ENCODE results near the gene KATNB1. TPM values are rescaled to one million over a fixed set of nuclear protein-coding genes. Genes with fewer than 3 reads are reported as not detected.
A peak's percentile ranks its signal among the peaks of the same experiment; 100 is the strongest.
"Not testable (repeated sequence)": the region's sequence is repeated elsewhere in the genome, so short reads cannot be mapped to it uniquely, and the experiment has no call there.

Gene KATNB1
- total and polyA plus RNA-seq, 4 donors, result 14.9 to 39.3 (median 20.1) TPM

GRCh38 chr16:57708168-57708567 lies 27.4 kb upstream of the KATNB1 start:
- no peak for ATAC-seq (ENCODE audit: insufficient read depth, low FRiP score)
- H3K27me3 ChIP-seq (ENCODE audit: control insufficient read depth in 3 of 3, insufficient read depth in 3 of 3, low read length in 2 of 3), result peaks cover 0 to 2% (median 0%) of the 10 kb centered on the region in 3 donors
- TF ChIP-seq CTCF (IDR thresholded peaks at IDR 0.05; ENCODE audit: control extremely low read depth, extremely low read depth), result no peak
- WGBS, 2 donors, result 85 to 90% methylated on average over 3 of the region's 3 CpGs
- H3K4me1 ChIP-seq (ENCODE audit: control insufficient read depth in 5 of 5, insufficient read depth in 5 of 5, low read length in 5 of 5), result peaks cover 0 to 13% (median 0%) of the 10 kb centered on the region in 5 donors
- H3K9ac ChIP-seq (ENCODE audit: insufficient read depth in 1 of 2, low read length in 2 of 2), result no peak overlapping the region
- DNase-seq, result no peak
- no peaks in the 10 kb centered on the region for H3K9me3 ChIP-seq (ENCODE audit: control insufficient read depth in 4 of 4, insufficient read depth in 3 of 4, low read length in 3 of 4)
- H3K27ac ChIP-seq (ENCODE audit: low read depth in 1 of 2, low read length in 1 of 2), result no peak overlapping the region
- H3K4me3 ChIP-seq, result no peak overlapping the region
- no peaks in the 10 kb centered on the region for H3K36me3 ChIP-seq (ENCODE audit: control insufficient read depth in 4 of 4, insufficient read depth in 4 of 4, low read length in 4 of 4)

- ATAC-seq (ENCODE audit: insufficient read depth, low FRiP score) (no peak), DNase-seq (peak in 1 of 3 donors; percentile 6)
- no peak overlapping the region for H3K4me3 ChIP-seq
- no peak for TF ChIP-seq CTCF (IDR thresholded peaks at IDR 0.05; ENCODE audit: control extremely low read depth, extremely low read depth)
- no peak overlapping the region for H3K9ac ChIP-seq (ENCODE audit: insufficient read depth in 1 of 2, low read length in 2 of 2)
- no peak overlapping the region for H3K27ac ChIP-seq (ENCODE audit: low read depth in 1 of 2, low read length in 1 of 2)
- no peaks in the 10 kb centered on the region for H3K36me3 ChIP-seq (ENCODE audit: control insufficient read depth in 4 of 4, insufficient read depth in 4 of 4, low read length in 4 of 4)
- no peaks in the 10 kb centered on the region for H3K9me3 ChIP-seq (ENCODE audit: control insufficient read depth in 4 of 4, insufficient read depth in 3 of 4, low read length in 3 of 4)
- 74 to 91% methylated on average over 3 of the region's 3 CpGs for WGBS, 2 donors
- peaks cover 0 to 5% (median 0%) of the 10 kb centered on the region in 3 donors for H3K27me3 ChIP-seq (ENCODE audit: control insufficient read depth in 3 of 3, insufficient read depth in 3 of 3, low read length in 2 of 3)
- peaks cover 0 to 5% (median 0%) of the 10 kb centered on the region in 5 donors for H3K4me1 ChIP-seq (ENCODE audit: control insufficient read depth in 5 of 5, insufficient read depth in 5 of 5, low read length in 5 of 5)
Observed at GRCh38 chr16:57709663-57710062, 25.9 kb upstream of the KATNB1 start.

- DNase-seq, result no peak
- Histone ChIP-seq H3K27me3 (ENCODE audit: control insufficient read depth in 3 of 3, insufficient read depth in 3 of 3, low read length in 2 of 3) (peaks cover 0 to 5% (median 0%) of the 10 kb centered on the region in 3 donors), H3K36me3 (ENCODE audit: control insufficient read depth in 4 of 4, insufficient read depth in 4 of 4, low read length in 4 of 4) (no peaks in the 10 kb centered on the region), H3K4me1 (ENCODE audit: control insufficient read depth in 5 of 5, insufficient read depth in 5 of 5, low read length in 5 of 5) (no peaks in the 10 kb centered on the region), H3K9me3 (ENCODE audit: control insufficient read depth in 4 of 4, insufficient read depth in 3 of 4, low read length in 3 of 4) (no peaks in the 10 kb centered on the region), H3K9ac (ENCODE audit: insufficient read depth in 1 of 2, low read length in 2 of 2) (no peak overlapping the region), H3K4me3 (no peak overlapping the region), H3K27ac (ENCODE audit: low read depth in 1 of 2, low read length in 1 of 2) (no peak overlapping the region)
- 86 to 92% methylated on average over 5 of the region's 5 CpGs for WGBS, 2 donors
- TF ChIP-seq CTCF (IDR thresholded peaks at IDR 0.05; ENCODE audit: control extremely low read depth, extremely low read depth), result no peak
- ATAC-seq (ENCODE audit: insufficient read depth, low FRiP score), result no peak
Observed at GRCh38 chr16:57711346-57711745, 24.2 kb upstream of the KATNB1 start.

- H3K4me3 ChIP-seq, result no peak overlapping the region
- peaks cover 0 to 5% (median 0%) of the 10 kb centered on the region in 3 donors for H3K27me3 ChIP-seq (ENCODE audit: control insufficient read depth in 3 of 3, insufficient read depth in 3 of 3, low read length in 2 of 3)
- 92 to 94% methylated on average over 3 of the region's 3 CpGs for WGBS, 2 donors
- H3K4me1 ChIP-seq (ENCODE audit: control insufficient read depth in 5 of 5, insufficient read depth in 5 of 5, low read length in 5 of 5), result no peaks in the 10 kb centered on the region
- no peak for DNase-seq
- TF ChIP-seq CTCF (IDR thresholded peaks at IDR 0.05; ENCODE audit: control extremely low read depth, extremely low read depth), result no peak
- H3K27ac ChIP-seq (ENCODE audit: low read depth in 1 of 2, low read length in 1 of 2), result no peak overlapping the region
- no peak for ATAC-seq (ENCODE audit: insufficient read depth, low FRiP score)
- no peaks in the 10 kb centered on the region for H3K9me3 ChIP-seq (ENCODE audit: control insufficient read depth in 4 of 4, insufficient read depth in 3 of 4, low read length in 3 of 4)
- H3K9ac ChIP-seq (ENCODE audit: insufficient read depth in 1 of 2, low read length in 2 of 2), result no peak overlapping the region
- no peaks in the 10 kb centered on the region for H3K36me3 ChIP-seq (ENCODE audit: control insufficient read depth in 4 of 4, insufficient read depth in 4 of 4, low read length in 4 of 4)
Observed at GRCh38 chr16:57711993-57712392, 23.6 kb upstream of the KATNB1 start.

GRCh38 chr16:57712569-57712968 lies 23.0 kb upstream of the KATNB1 start:
- H3K9ac ChIP-seq (ENCODE audit: insufficient read depth in 1 of 2, low read length in 2 of 2); H3K4me3 ChIP-seq; H3K27ac ChIP-seq (ENCODE audit: low read depth in 1 of 2, low read length in 1 of 2); H3K9me3 ChIP-seq (ENCODE audit: control insufficient read depth in 4 of 4, insufficient read depth in 3 of 4, low read length in 3 of 4); H3K4me1 ChIP-seq (ENCODE audit: control insufficient read depth in 5 of 5, insufficient read depth in 5 of 5, low read length in 5 of 5); DNase-seq; H3K36me3 ChIP-seq (ENCODE audit: control insufficient read depth in 4 of 4, insufficient read depth in 4 of 4, low read length in 4 of 4); H3K27me3 ChIP-seq (ENCODE audit: control insufficient read depth in 3 of 3, insufficient read depth in 3 of 3, low read length in 2 of 3); ATAC-seq (ENCODE audit: insufficient read depth, low FRiP score): not testable (repeated sequence)
- WGBS, 2 donors, result 74 to 88% methylated on average over 6 of the region's 6 CpGs

Measured in lung (tissue), 12 donors.